ENCODE results near the gene LARGE1. TPM values are rescaled to one million over a fixed set of nuclear protein-coding genes. Genes with fewer than 3 reads are reported as not detected.

Gene LARGE1
- total RNA-seq, 1 experiment from 2014 or later, result 1.5 TPM

GRCh38 chr22:33832558-33833151 is 87.6 kb downstream of the LARGE1 start:
- intact Hi-C loops (cut with micrococcal nuclease), result no loop called here
- DNase-seq (ENCODE audit: low read depth, low spot score), result no peak
- POLR2A ChIA-PET, result no interaction called here
- Histone ChIP-seq H3K4me1 (ENCODE audit: control insufficient read depth in 1 of 2, insufficient read depth in 2 of 2, low read length in 2 of 2) (no peaks in the 10 kb centered on the region), H4K20me1 (ENCODE audit: insufficient read depth) (no peaks in the 10 kb centered on the region), H3K27ac (ENCODE audit: low read depth, low read length) (no peak overlapping the region), H3K4me3 (replicated peaks in 1 of 2; ENCODE audit: low read depth in 1 of 2, low read length in 2 of 2) (no peak overlapping the region), H3K9me2 (ENCODE audit: insufficient read depth) (no peaks in the 10 kb centered on the region), H2AFZ (ENCODE audit: low read depth, low read length, poor library complexity, severe bottlenecking) (no peak overlapping the region), H3K4me2 (ENCODE audit: low read length) (no peak overlapping the region), H3K27me3 (ENCODE audit: insufficient read depth, low read length) (no peaks in the 10 kb centered on the region), H3K36me3 (ENCODE audit: control insufficient read depth in 1 of 2, insufficient read depth in 2 of 2, low read length in 2 of 2) (no peaks in the 10 kb centered on the region), H3K9ac (ENCODE audit: low read length) (no peak overlapping the region), H3K79me2 (ENCODE audit: insufficient read depth, low read length) (no peaks in the 10 kb centered on the region), H3K9me3 (ENCODE audit: control insufficient read depth in 1 of 2, insufficient read depth in 1 of 2, low read depth in 1 of 2, low read length in 2 of 2) (peaks cover 23 to 44% of the 10 kb centered on the region in 2 experiments; a peak in 2 of 4 replicates)
- no TSS peak for BruUV-seq (replicated peaks)
- CTCF ChIA-PET, result no interaction called here
- RAD21 ChIA-PET (ENCODE audit: low non-redundant PET in 1 of 2, low total read pairs in 2 of 2, uncharacterized antibody in 2 of 2, unreplicated experiment in 2 of 2), result no interaction called here
- TF ChIP-seq CEBPB (IDR thresholded peaks at IDR 0.05; ENCODE audit: low read depth) (no peak), CBX3 (IDR thresholded peaks at IDR 0.05; ENCODE audit: low read depth) (no peak), ELF1 (IDR thresholded peaks at IDR 0.05; ENCODE audit: borderline replicate concordance, low read depth) (no peak), EZH2phosphoT487 (IDR thresholded peaks at IDR 0.05; ENCODE audit: borderline replicate concordance) (no peak), FOSL1 (IDR thresholded peaks at IDR 0.05; ENCODE audit: low read depth) (no peak), EZH2 (IDR thresholded peaks at IDR 0.05) (no peak), RAD21 (IDR thresholded peaks at IDR 0.05; ENCODE audit: low read depth) (no peak), SP1 (IDR thresholded peaks at IDR 0.05; ENCODE audit: low read depth) (no peak), TCF7L2 (IDR thresholded peaks at IDR 0.05; ENCODE audit: borderline replicate concordance, extremely low read depth, insufficient read depth, insufficient read length) (no peak), ZFX (IDR thresholded peaks at IDR 0.05) (no peak), ATF3 (IDR thresholded peaks at IDR 0.05) (no peak), POLR2A (IDR thresholded peaks at IDR 0.05; ENCODE audit: borderline replicate concordance, extremely low read depth, insufficient read depth, insufficient read length) (no peak), JUND (IDR thresholded peaks at IDR 0.05) (no peak), YY1 (IDR thresholded peaks at IDR 0.05; ENCODE audit: extremely low read depth, insufficient replicate concordance, low read depth, low read length) (no peak), REST (IDR thresholded peaks at IDR 0.05; ENCODE audit: low read depth) (no peak), POLR2AphosphoS5 (IDR thresholded peaks at IDR 0.05; ENCODE audit: low read depth, low read length) (no peak), SIN3A (IDR thresholded peaks at IDR 0.05; ENCODE audit: low read depth) (no peak)
- TF ChIP-seq, protein P1, sequence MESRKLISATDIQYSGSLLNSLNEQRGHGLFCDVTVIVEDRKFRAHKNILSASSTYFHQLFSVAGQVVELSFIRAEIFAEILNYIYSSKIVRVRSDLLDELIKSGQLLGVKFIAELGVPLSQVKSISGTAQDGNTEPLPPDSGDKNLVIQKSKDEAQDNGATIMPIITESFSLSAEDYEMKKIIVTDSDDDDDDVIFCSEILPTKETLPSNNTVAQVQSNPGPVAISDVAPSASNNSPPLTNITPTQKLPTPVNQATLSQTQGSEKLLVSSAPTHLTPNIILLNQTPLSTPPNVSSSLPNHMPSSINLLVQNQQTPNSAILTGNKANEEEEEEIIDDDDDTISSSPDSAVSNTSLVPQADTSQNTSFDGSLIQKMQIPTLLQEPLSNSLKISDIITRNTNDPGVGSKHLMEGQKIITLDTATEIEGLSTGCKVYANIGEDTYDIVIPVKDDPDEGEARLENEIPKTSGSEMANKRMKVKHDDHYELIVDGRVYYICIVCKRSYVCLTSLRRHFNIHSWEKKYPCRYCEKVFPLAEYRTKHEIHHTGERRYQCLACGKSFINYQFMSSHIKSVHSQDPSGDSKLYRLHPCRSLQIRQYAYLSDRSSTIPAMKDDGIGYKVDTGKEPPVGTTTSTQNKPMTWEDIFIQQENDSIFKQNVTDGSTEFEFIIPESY (IDR thresholded peaks at IDR 0.05; ENCODE audit: extremely low read depth, insufficient replicate concordance, low read length), result no peak
- TF ChIP-seq, protein P2, sequence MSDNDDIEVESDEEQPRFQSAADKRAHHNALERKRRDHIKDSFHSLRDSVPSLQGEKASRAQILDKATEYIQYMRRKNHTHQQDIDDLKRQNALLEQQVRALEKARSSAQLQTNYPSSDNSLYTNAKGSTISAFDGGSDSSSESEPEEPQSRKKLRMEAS (IDR thresholded peaks at IDR 0.05), result no peak
- no peak for ATAC-seq
